Right lobe of liver (tissue), 4 donors: Measurements from ENCODE around the gene P4HA2.

Experiments used
- CTCF ChIP-seq, 4 donors: fragments of 200-600 bp in 3 of 4; fragments of 450-650 bp in 1 of 4; IDR thresholded peaks; one replicate each; pipeline versions ENCODE4 v1.5.1 to v1.8.0; 2016 to 2022; ENCODE audit warnings: antibody characterized with exemption in 4 of 4, mild to moderate bottlenecking in 2 of 4
- POLR2A ChIP-seq: fragments of 450-650 bp; IDR thresholded peaks from one replicate; pipeline ENCODE4 v1.6.1; 2017; ENCODE audit warnings: antibody characterized with exemption, mild to moderate bottlenecking
- donor health status: DM: no; HTN: no; CAD: no.
- donor health status: DM: no; HTN: no; CAD: no.
- donor health status: DM: no; HTN: yes; CAD: no.

- TF ChIP-seq CTCF (IDR thresholded peaks at IDR 0.05) = no peak
- TF ChIP-seq POLR2A = no peak
Observed at GRCh38 chr5:132228241-132229035, 785 bp upstream of the P4HA2 start.
